A204.1 (cell line): ENCODE results near the gene TTC23L.
"Not testable (repeated sequence)": the region's sequence is repeated elsewhere in the genome, so short reads cannot be mapped to it uniquely, and the experiment has no call there.

Experiments used
- FAIRE-seq: peaks from 2 replicates; lab custom pipeline; 2012; peaks lifted over from hg19 to GRCh38; lab: Jason Lieb, UNC

TTC23L gene

DNA sequence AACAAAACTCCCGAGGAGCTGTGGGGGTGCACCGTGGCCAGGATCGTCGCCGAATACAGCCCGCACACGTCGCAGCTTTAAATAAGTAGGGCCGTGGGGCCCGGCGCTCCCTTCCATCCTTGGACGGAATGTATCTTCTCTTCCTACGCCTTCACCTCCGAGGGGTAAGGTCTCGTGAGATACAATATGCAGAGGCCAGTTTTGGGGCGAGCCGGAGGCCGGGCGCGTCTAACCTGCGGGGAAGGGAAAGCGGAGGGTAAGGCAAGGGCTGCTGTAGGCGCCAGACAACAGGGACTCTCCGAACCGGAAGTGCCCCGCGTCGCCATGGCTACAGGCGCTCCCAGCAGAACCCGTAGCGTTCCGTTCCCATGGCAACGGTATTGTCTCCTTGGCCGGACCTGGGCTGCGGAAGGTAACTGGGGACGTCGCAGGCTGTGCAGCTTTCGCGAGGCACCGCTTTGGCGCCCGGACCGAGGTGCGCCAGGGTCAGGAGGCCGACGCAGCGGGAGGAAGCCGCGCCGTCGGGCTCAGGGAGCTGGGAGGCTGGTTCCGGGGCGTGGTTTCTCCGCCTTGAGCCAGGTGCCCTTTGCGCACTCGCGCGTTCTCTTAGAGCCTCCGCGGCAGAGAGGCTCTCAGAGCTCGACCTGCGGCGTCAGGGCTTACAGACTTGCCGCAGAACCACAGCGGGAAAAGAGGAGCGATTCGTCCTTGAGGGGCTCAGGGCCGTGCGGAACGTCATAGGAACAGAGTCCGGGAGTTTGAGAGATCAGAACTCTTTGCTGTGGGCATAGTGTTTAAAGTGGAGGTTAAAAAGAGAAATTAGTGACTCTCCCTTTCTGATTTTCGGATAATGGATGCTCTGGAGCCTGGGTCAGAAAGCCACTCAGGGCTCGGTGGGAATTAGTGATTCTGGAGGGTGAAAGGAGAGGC is at the start of gene TTC23L:
TTC23L (plus strand) TSS at position 380 of the 930 bp plus-strand sequence. CDS start 1,508 bp downstream, outside the sequence.
- FAIRE-seq: no peak

- FAIRE-seq: no peak
These were observed 49.3 kb upstream of the TTC23L start for GRCh38 chr5:34789639-34790038.

- no peak for FAIRE-seq
These were observed 48.9 kb upstream of the TTC23L start for GRCh38 chr5:34790069-34790468.

GRCh38 chr5:34791761-34792244 is 47.2 kb upstream of the TTC23L start:
- FAIRE-seq: no peak

DNA sequence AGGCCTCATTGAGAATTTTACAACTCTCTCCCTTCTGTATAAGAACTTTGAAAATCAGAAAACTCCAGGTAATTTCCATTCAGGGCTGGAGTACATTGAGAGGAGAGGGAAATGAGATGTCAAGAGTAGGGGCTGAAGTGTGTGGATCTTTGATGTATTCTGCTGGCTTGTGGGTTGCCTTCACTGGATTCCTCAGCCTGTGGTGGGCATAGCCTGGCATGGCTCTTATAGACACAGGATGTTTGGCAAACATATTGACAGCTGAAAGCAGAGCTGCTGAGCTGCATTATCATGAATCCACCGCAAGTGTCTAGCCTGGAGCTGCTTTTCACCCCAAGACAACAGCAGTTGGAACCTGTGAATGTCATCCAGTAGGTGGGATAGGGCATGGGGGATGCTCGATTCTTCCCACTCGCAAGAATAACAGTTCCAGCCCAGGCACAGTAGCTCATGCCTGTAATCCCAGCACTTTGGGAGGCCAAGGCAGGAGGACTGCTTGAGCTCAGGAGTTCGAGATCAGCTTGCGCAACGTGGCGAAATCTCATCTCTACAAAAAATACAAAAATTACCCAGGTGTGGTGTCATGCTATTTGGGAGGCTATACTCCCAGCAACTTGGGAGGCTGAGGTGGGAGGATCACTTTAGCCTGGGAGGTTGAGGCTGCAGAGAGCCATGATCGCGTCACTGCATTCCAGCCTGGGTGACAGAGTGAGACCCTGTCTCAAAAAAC is 36.0 kb upstream of the TTC23L start:
- no peak for FAIRE-seq

DNA sequence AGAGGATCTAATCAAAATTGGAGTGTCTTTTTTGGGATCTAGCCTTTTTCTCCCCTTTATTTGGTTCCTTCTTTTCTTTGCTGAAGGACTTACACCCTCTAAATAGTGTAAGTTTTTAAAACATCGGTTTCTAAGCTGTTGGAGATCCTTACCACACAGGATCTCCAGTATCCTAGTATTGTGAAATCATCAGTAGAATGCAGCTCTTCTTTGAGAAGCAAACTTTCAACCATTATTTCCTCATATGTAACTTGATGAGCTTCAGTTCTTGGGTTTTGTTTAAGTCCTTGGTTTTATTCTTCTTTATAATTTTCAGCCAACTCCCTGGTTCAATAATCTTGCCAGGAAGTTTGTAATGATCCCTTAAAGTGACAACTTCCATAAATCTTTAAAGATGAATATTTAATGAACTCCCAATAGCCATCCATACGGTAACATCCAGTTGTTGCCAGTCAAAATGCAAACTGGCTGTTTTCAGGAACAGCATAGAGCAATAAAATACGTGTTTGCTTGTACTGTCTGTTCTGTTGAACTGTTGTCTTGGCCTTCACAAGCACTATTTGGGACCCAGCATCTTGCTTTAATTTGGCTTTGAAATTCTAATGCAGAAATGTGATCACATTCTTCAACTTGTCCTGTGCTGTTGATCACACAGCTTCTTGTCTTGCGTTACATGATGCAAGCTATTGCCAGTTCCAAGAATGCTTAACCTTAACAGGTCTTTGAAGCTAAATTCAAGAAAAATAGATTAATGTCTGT is 34.8 kb upstream of the TTC23L start:
- FAIRE-seq: no peak

DNA sequence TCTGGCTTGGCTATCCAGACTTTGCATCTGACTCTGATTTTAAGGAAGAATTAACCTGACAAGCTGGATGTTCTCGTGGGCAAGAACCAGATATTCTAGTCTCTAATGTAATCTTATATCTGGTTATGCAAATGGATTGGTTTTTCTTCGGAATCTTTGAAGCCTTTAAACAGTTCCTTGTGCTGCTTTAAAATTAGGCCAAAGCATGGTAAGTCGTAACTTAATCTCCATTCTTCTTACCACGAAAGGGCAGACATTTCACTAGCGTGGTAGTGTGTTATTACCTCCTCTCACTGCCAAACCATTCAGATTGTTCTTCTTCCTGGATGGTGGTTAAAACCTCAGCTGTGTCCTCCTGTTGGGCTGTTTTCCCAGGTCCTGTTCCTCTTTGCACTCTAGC is 34.1 kb upstream of the TTC23L start:
- FAIRE-seq: no peak

DNA sequence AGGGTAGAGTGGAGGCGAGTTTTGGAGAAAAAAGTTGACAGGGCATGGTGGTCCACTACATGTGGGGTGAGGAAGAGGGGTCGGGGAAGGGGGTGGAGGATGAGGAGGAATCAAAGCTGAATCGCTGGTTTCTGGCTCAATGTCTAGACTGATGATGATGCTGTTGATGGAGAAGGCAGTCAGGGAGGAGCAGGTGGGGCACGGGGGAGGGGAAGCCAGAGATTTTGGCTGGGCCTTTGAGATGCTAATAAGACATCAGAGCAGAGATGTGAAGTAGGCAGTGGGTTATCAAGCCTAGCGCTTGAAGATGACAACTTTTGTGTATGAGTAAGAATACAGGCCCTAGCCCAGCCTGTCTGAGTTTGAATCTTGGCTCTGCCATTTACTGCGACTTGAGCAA is 32.4 kb upstream of the TTC23L start:
- no peak for FAIRE-seq

GRCh38 chr5:34811706-34812105 is 27.3 kb upstream of the TTC23L start:
- peak; percentile 44 for FAIRE-seq

GRCh38 chr5:34813509-34813908 is 25.5 kb upstream of the TTC23L start:
- FAIRE-seq: no peak

DNA sequence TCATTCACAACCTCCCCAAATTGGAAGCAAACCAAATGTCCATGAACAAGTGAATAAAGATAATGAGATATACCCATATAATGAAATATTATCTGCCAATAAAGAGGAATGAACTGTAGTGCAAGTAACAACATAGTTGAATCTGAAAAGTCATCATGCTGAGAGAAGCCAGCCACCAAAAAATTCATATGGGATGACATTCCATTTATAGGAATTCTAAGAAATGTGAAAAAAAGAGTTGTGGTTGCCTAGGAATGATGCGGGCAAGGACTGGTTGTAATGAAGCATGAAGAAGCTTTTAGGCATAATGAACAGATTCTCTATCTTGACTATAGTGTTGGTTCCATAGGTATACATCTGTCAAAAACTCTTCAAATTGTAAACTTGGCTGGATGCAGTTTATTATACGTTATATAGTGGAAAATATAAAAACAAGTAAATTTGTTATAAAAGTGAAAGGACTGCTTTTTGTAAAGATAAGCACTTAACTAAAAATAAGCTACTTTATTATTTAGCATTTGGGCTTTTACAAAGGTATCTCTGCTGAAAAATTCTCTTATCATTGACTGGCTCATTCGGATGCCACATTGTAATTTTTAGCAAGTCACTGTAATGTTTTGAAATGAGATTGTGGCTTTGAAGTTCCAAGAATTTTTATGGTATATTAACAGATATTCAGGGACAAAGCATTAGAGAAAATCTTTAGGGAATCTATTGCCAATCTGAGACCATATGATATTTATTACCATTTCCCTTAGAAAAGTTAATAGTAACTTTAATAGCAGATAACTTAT is 21.2 kb upstream of the TTC23L start:
- FAIRE-seq: no peak

DNA sequence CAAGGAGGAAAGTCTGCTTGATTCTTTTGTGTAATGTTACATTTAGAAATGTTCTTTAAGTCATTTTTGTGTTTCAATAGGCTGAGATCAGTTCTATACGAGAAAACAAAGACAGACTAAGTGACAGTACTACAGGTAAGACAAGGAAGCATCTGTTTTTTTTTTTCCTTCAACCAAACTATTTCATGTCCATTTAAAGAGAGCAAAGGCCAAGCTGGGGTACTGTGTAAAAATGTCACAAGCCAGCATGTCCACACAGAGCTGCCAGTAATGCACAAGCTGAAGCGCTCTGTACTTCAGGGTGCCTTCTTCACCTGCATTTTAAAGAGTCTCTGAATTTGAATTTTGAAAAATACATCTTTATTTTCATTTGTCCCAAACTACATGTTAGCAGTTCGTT is 20.2 kb upstream of the TTC23L start:
- no peak for FAIRE-seq

DNA sequence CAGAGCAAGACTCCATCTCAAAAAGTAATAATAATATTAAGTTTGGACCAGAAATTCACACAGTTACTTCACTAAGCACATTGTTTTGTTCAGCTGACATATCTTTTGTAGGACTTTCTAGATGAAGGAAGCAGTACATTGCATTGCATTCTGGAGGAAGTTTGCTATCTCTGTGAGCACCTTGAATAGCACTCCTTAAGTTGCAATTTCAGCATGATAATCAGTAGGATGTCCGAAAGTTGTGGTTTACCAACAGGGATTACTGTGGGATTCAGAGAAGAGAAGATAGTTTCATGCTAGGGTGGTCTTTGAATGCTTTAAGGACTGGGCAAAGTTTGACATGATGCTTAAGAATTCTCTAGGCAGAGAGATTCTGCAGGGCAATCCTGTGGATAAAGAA is 18.4 kb upstream of the TTC23L start:
- no peak for FAIRE-seq

DNA sequence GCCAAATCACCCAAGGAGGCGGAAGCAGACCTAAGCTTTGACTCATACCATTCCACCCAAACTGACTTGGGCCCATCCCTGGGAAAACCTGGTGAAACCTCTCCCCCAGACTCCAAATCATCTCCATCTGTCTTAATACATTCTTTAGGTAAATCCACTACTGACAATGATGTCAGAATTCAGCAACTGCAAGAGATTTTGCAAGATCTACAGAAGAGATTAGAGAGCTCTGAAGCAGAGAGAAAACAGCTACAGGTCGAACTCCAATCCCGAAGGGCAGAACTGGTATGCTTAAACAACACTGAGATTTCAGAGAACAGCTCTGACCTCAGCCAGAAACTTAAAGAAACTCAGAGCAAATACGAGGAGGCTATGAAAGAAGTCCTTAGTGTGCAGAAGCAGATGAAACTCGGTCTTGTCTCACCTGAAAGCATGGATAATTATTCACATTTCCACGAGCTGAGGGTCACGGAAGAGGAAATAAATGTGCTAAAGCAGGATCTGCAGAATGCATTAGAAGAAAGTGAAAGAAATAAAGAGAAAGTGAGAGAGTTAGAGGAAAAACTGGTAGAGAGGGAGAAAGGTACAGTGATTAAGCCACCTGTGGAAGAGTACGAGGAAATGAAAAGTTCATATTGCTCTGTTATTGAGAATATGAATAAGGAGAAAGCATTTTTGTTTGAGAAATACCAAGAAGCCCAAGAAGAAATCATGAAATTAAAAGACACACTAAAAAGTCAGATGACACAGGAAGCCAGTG is 15.8 kb upstream of the TTC23L start:
- no peak for FAIRE-seq

GRCh38 chr5:34826347-34826746 is 12.6 kb upstream of the TTC23L start:
- no peak for FAIRE-seq

GRCh38 chr5:34827588-34828506 is 11.1 kb upstream of the TTC23L start:
- FAIRE-seq: no peak

DNA sequence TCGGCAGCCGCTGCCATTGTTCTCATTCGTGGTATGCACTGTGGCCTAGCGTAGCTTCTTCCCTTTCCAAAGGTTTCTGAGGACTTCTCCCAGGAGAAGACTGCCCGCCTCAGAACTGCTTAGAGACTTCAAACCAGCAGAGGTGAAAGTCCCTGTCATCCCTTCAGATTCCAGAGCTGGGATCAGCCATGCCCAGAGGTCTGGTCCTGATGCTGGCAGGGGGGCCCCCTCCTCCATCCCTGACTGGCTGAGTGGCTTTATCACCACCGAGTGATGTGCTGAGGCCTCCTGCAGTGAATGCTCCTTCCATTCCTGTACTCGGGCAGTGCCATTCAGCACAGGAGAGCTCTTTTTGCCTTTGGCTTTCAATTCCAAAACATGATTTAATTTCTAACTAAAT is 8.1 kb upstream of the TTC23L start:
- FAIRE-seq: not testable (repeated sequence)

DNA sequence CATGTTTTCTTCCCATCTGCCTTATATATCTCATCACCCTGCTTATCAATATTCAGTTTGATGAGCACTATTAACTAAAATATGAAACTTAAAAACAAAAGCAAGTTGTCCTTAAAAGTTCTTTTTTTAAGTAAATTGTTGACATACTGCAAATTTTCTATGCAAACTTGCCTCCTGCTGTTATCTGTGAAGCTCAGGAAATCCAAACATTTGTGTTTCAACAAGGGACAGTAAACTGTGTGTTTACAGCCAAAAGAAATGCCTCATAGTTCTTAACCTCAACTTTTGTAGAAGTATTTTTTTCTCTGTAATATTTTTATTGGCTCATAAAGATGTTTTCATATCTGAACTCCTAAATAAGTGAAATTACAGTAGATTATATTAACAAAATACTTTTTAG is 7.7 kb upstream of the TTC23L start:
- FAIRE-seq: no peak

DNA sequence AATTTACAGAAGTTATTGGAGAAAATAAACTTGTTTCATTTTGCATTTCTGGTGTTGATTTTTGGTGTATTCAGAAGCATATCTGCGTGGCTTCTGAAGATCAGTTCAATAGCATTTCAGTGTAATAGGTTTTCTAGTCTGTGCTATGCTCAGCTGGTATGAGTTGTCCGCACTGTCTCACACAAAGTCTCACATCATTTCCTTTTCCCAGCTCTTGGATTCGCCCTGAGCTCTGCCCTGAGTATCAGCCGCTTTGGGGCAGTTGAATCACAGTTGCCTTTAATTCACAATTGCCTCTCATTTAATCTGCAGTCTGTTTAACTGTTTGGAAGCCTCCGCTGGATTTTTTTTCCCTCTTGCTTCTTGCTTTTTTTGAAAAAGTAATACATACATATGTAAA is 6.4 kb upstream of the TTC23L start:
- FAIRE-seq: no peak

GRCh38 chr5:34833090-34833489 is 5.9 kb upstream of the TTC23L start:
- no peak for FAIRE-seq
